Sigmoid colon (tissue), 7 donors: ENCODE data around the gene HECTD4. TPM values are rescaled to one million over a fixed set of nuclear protein-coding genes. Genes with fewer than 3 reads are reported as not detected.

Experiments
- DNase-seq: peaks from one replicate; pipeline ENCODE4 v3.0.0-alpha.2; 2019
- H3K27ac ChIP-seq, 4 donors: fragments of 200-600 bp; sonication (generic); one replicate each; pipeline ENCODE4 v1.5.1; 2016 to 2019; ENCODE audit warnings: mild to moderate bottlenecking in 1 of 4
- H3K27me3 ChIP-seq, 3 donors: fragments of 200-600 bp; sonication (generic); one replicate each; pipeline ENCODE4 v1.5.1; 2019; ENCODE audit warnings: mild to moderate bottlenecking in 1 of 3
- H3K36me3 ChIP-seq, 4 donors: fragments of 200-600 bp; sonication (generic); one replicate each; pipeline ENCODE4 v1.5.1; 2016 to 2019
- H3K4me1 ChIP-seq, 4 donors: fragments of 200-600 bp; sonication (generic); one replicate each; pipeline ENCODE4 v1.5.1; 2017 to 2019
- H3K4me3 ChIP-seq, 4 donors: fragments of 200-600 bp; sonication (generic); one replicate each; pipeline ENCODE4 v1.5.1; 2017 to 2019; ENCODE audit warnings: mild to moderate bottlenecking in 2 of 4, moderate library complexity in 1 of 4
- H3K9me3 ChIP-seq, 4 donors: fragments of 200-600 bp in 3 of 4; sonication (generic) in 3 of 4; one replicate each; pipeline versions ENCODE4 v1.5.1 to v1.6.1; 2013 to 2019
- CTCF ChIP-seq, 4 experiments: fragments of 450-650 bp in 3 of 4; fragments of 200-600 bp in 1 of 4; IDR thresholded peaks; one replicate each; pipeline ENCODE4 v1.5.1; 2016 to 2019; ENCODE audit warnings: antibody characterized with exemption in 4 of 4, mild to moderate bottlenecking in 3 of 4, moderate library complexity in 2 of 4
- EP300 ChIP-seq, 4 donors: sonication (generic); formaldehyde crosslinking; IDR thresholded peaks; one replicate each; pipeline ENCODE4 v1.6.1; 2017; ENCODE audit warnings: antibody characterized with exemption in 4 of 4
- POLR2A ChIP-seq, 2 donors: fragments of 450-650 bp; IDR thresholded peaks; one replicate each; pipeline ENCODE4 v1.6.1; 2016; ENCODE audit warnings: antibody characterized with exemption in 2 of 2, mild to moderate bottlenecking in 2 of 2, moderate library complexity in 2 of 2
- POLR2AphosphoS5 ChIP-seq, 4 donors: sonication (generic); formaldehyde crosslinking; IDR thresholded peaks; one replicate each; pipeline ENCODE4 v1.6.1; 2017; ENCODE audit warnings: antibody characterized with exemption in 4 of 4
- WGBS, 2 donors: extraction: QIAGEN DNeasy Blood & Tissue Kit; methylation state at CpG; one replicate each; pipeline ENCODE4 v1.1.7; 2013; 5-methylcytosine and 5-hydroxymethylcytosine counted together
- intact Hi-C: fragments of 100-400 bp; cut with DNase I; formaldehyde crosslinking; loops from one replicate; pipeline ENCODE4 v1.15.1; 2023
- polyA plus RNA-seq, 3 donors: library from polyadenylated mRNA; stranded (reverse); fragments of 200-250 nt; gene quantifications; one replicate each; pipeline ENCODE4 v1.2.3, GENCODE V29; 2013
- total RNA-seq, 4 donors: library from RNA; depleted of rRNA; stranded (reverse); fragments of >200 nt; gene quantifications; one replicate each; pipeline ENCODE4 v1.1.0, GENCODE V29; 2016
- donor health status: healthy with polysubstance abuse.
- donor health status: Bipolar disorder and iron deficiency.
- donor health status: healthy.

Gene HECTD4
- total and polyA plus RNA-seq, 7 donors: 5.4 to 64.8 (median 26.0) TPM

- intact Hi-C loops: no loop called here
- no peaks in the 10 kb centered on the region for H3K4me1 ChIP-seq
- no peaks in the 10 kb centered on the region for H3K27me3 ChIP-seq
- WGBS, 2 donors: 91 to 92% methylated on average over 3 of the region's 3 CpGs
- H3K9me3 ChIP-seq: no peaks in the 10 kb centered on the region
- no peak for DNase-seq
- TF ChIP-seq EP300 (IDR thresholded peaks at IDR 0.05): no peak
- no peak for TF ChIP-seq POLR2A (IDR thresholded peaks at IDR 0.05)
- no peak for TF ChIP-seq CTCF (IDR thresholded peaks at IDR 0.05)
- no peak for TF ChIP-seq POLR2AphosphoS5 (IDR thresholded peaks at IDR 0.05)
- H3K27ac ChIP-seq: no peak overlapping the region
- H3K4me3 ChIP-seq: no peak overlapping the region
- peaks cover 19 to 95% (median 59%) of the 10 kb centered on the region in 4 donors for H3K36me3 ChIP-seq
These were observed 141.1 kb downstream of the HECTD4 start for GRCh38 chr12:112241176-112241575.

GRCh38 chr12:112239881-112240280 is 142.3 kb downstream of the HECTD4 start:
- no peak for DNase-seq
- TF ChIP-seq POLR2A (IDR thresholded peaks at IDR 0.05) (no peak), EP300 (IDR thresholded peaks at IDR 0.05) (no peak), CTCF (IDR thresholded peaks at IDR 0.05) (no peak), POLR2AphosphoS5 (IDR thresholded peaks at IDR 0.05) (no peak)
- intact Hi-C loops: no loop called here
- Histone ChIP-seq H3K36me3 (peaks cover 26 to 95% (median 65%) of the 10 kb centered on the region in 4 donors), H3K27ac (no peak overlapping the region), H3K4me1 (no peaks in the 10 kb centered on the region), H3K4me3 (no peak overlapping the region), H3K27me3 (no peaks in the 10 kb centered on the region), H3K9me3 (no peaks in the 10 kb centered on the region)
- WGBS, 2 donors: 87 to 98% methylated on average over 6 of the region's 6 CpGs

- Histone ChIP-seq H3K27ac (no peak overlapping the region), H3K27me3 (no peaks in the 10 kb centered on the region), H3K4me3 (no peak overlapping the region), H3K4me1 (no peaks in the 10 kb centered on the region), H3K36me3 (peaks cover 34 to 100% (median 72%) of the 10 kb centered on the region in 4 donors), H3K9me3 (no peaks in the 10 kb centered on the region)
- no peak for DNase-seq
- 91 to 94% methylated on average over 7 of the region's 7 CpGs for WGBS, 2 donors
- intact Hi-C loops: no loop called here
- no peak for TF ChIP-seq POLR2AphosphoS5 (IDR thresholded peaks at IDR 0.05)
- TF ChIP-seq CTCF (IDR thresholded peaks at IDR 0.05): no peak
- no peak for TF ChIP-seq EP300 (IDR thresholded peaks at IDR 0.05)
- TF ChIP-seq POLR2A (IDR thresholded peaks at IDR 0.05): no peak
These were observed 143.2 kb downstream of the HECTD4 start for GRCh38 chr12:112239020-112239419.

GRCh38 chr12:112238441-112238840 is 143.8 kb downstream of the HECTD4 start:
- Histone ChIP-seq H3K36me3 (peaks cover 33 to 99% (median 70%) of the 10 kb centered on the region in 4 donors), H3K27ac (no peak overlapping the region), H3K4me3 (no peak overlapping the region), H3K27me3 (no peaks in the 10 kb centered on the region), H3K9me3 (no peaks in the 10 kb centered on the region), H3K4me1 (no peaks in the 10 kb centered on the region)
- TF ChIP-seq EP300 (IDR thresholded peaks at IDR 0.05) (no peak), CTCF (IDR thresholded peaks at IDR 0.05) (no peak), POLR2A (IDR thresholded peaks at IDR 0.05) (no peak), POLR2AphosphoS5 (IDR thresholded peaks at IDR 0.05) (no peak)
- WGBS, 2 donors: 97% methylated on average over 5 of the region's 5 CpGs
- intact Hi-C loops: no loop called here
- no peak for DNase-seq

GRCh38 chr12:112236786-112237185 is 145.4 kb downstream of the HECTD4 start:
- H3K36me3 ChIP-seq: peaks cover 28 to 97% (median 69%) of the 10 kb centered on the region in 4 donors
- intact Hi-C loops: no loop called here
- WGBS, 2 donors: 94 to 95% methylated on average over 7 of the region's 7 CpGs
- no peak overlapping the region for H3K27ac ChIP-seq
- no peaks in the 10 kb centered on the region for H3K9me3 ChIP-seq
- H3K27me3 ChIP-seq: no peaks in the 10 kb centered on the region
- no peak overlapping the region for H3K4me3 ChIP-seq
- DNase-seq: no peak
- TF ChIP-seq EP300 (IDR thresholded peaks at IDR 0.05) (no peak), POLR2AphosphoS5 (IDR thresholded peaks at IDR 0.05) (no peak), POLR2A (IDR thresholded peaks at IDR 0.05) (no peak), CTCF (IDR thresholded peaks at IDR 0.05) (no peak)
- no peaks in the 10 kb centered on the region for H3K4me1 ChIP-seq
